Activated CD4-positive, alpha-beta T cell treated with anti-CD3 and anti-CD28 coated beads, Interleukin-2, amount 10 ng/mL, durations not matched to agents 24 days and 14 days (primary cell): ENCODE data around the gene KATNB1. TPM values are rescaled to one million over a fixed set of nuclear protein-coding genes. Genes with fewer than 3 reads are reported as not detected.

Source experiments
- DNase-seq: peaks from one replicate; pipeline ENCODE4 v3.0.0; 2022
- H3K27ac Mint-ChIP-seq: one replicate; pipeline ENCODE4 v1.8.0; 2022; ENCODE audit warnings: mild to moderate bottlenecking, mixed read lengths
- H3K27me3 Mint-ChIP-seq: one replicate; pipeline ENCODE4 v1.8.0; 2022; ENCODE audit warnings: mixed read lengths
- H3K36me3 Mint-ChIP-seq: one replicate; pipeline ENCODE4 v1.8.0; 2022; ENCODE audit warnings: low read depth, mild to moderate bottlenecking, mixed read lengths
- H3K4me1 Mint-ChIP-seq: one replicate; pipeline ENCODE4 v1.8.0; 2021; ENCODE audit warnings: mixed read lengths
- H3K4me3 Mint-ChIP-seq: one replicate; pipeline ENCODE4 v1.8.0; 2022; ENCODE audit warnings: mild to moderate bottlenecking, moderate library complexity, mixed read lengths
- H3K9me3 Mint-ChIP-seq: one replicate; pipeline ENCODE4 v1.8.0; 2021; ENCODE audit warnings: mixed read lengths
- intact Hi-C: fragments of 100-400 bp; cut with micrococcal nuclease; formaldehyde crosslinking; loops from one replicate; pipeline ENCODE4 v1.15.1; 2023
- total RNA-seq: library from RNA; stranded (reverse); gene quantifications from 2 replicates; pipeline ENCODE4 v1.2.3, GENCODE V29; 2022

Gene KATNB1
- total RNA-seq, 1 donor from 2014 or later = 45.0 TPM

- Mint-ChIP-seq H3K36me3 (peaks cover 7% of the 10 kb centered on the region), H3K9me3 (no peaks in the 10 kb centered on the region)
- intact Hi-C loops = no loop called here
Measured at GRCh38 chr16:57747996-57748395, 12.4 kb downstream of the KATNB1 start.

GRCh38 chr16:57748596-57748995 lies 13.0 kb downstream of the KATNB1 start:
- Mint-ChIP-seq H3K27ac (no peak overlapping the region), H3K4me3 (no peak overlapping the region), H3K4me1 (no peaks in the 10 kb centered on the region), H3K9me3 (no peaks in the 10 kb centered on the region), H3K36me3 (peaks cover 6% of the 10 kb centered on the region), H3K27me3 (no peaks in the 10 kb centered on the region)
- no peak for DNase-seq
- intact Hi-C loops = no loop called here

More at GRCh38 chr16:57747996-57748395, 12.4 kb downstream of the KATNB1 start:
- Mint-ChIP-seq H3K27ac (no peak overlapping the region), H3K4me3 (no peak overlapping the region), H3K27me3 (no peaks in the 10 kb centered on the region), H3K4me1 (no peaks in the 10 kb centered on the region)
- DNase-seq = no peak

GRCh38 chr16:57749101-57749692 lies 13.6 kb downstream of the KATNB1 start:
- H3K9me3 Mint-ChIP-seq = no peaks in the 10 kb centered on the region
- intact Hi-C loops = no loop called here
- H3K27ac Mint-ChIP-seq = no peak overlapping the region
- no peaks in the 10 kb centered on the region for H3K27me3 Mint-ChIP-seq
- peaks cover 7% of the 10 kb centered on the region for H3K36me3 Mint-ChIP-seq
- no peak for DNase-seq
- no peak overlapping the region for H3K4me3 Mint-ChIP-seq
- H3K4me1 Mint-ChIP-seq = no peaks in the 10 kb centered on the region

GRCh38 chr16:57749856-57750452 lies 14.4 kb downstream of the KATNB1 start:
- Mint-ChIP-seq H3K4me1 (no peaks in the 10 kb centered on the region), H3K36me3 (peaks cover 8% of the 10 kb centered on the region), H3K27ac (no peak overlapping the region), H3K4me3 (no peak overlapping the region), H3K27me3 (no peaks in the 10 kb centered on the region), H3K9me3 (no peaks in the 10 kb centered on the region)
- intact Hi-C loops = loop anchor here (10.0 kb wide), 1 partner anchor 115 kb away; no protein-coding TSS in a partner anchor
- no peak for DNase-seq

GRCh38 chr16:57750796-57751538 lies 15.4 kb downstream of the KATNB1 start:
- H3K27ac Mint-ChIP-seq = no peak overlapping the region
- no peak for DNase-seq
- H3K9me3 Mint-ChIP-seq = no peaks in the 10 kb centered on the region
- H3K4me3 Mint-ChIP-seq = no peak overlapping the region
- no peaks in the 10 kb centered on the region for H3K4me1 Mint-ChIP-seq
- H3K27me3 Mint-ChIP-seq = no peaks in the 10 kb centered on the region
- H3K36me3 Mint-ChIP-seq = peaks cover 9% of the 10 kb centered on the region
- intact Hi-C loops = loop anchor here (10.0 kb wide), 1 partner anchor 114 kb away; no protein-coding TSS in a partner anchor

GRCh38 chr16:57751539-57752202 lies 16.1 kb downstream of the KATNB1 start:
- Mint-ChIP-seq H3K4me3 (no peak overlapping the region), H3K27me3 (no peaks in the 10 kb centered on the region), H3K36me3 (peaks cover 12% of the 10 kb centered on the region), H3K9me3 (no peaks in the 10 kb centered on the region), H3K27ac (no peak overlapping the region), H3K4me1 (no peaks in the 10 kb centered on the region)
- intact Hi-C loops = loop anchor here (10.0 kb wide), 1 partner anchor 113 kb away; no protein-coding TSS in a partner anchor
- no peak for DNase-seq

GRCh38 chr16:57752203-57752580 lies 16.6 kb downstream of the KATNB1 start:
- Mint-ChIP-seq H3K36me3 (peaks cover 12% of the 10 kb centered on the region), H3K27ac (no peak overlapping the region), H3K9me3 (no peaks in the 10 kb centered on the region), H3K4me1 (no peaks in the 10 kb centered on the region), H3K4me3 (no peak overlapping the region), H3K27me3 (no peaks in the 10 kb centered on the region)
- no peak for DNase-seq
- intact Hi-C loops = loop anchor here (10.0 kb wide), 1 partner anchor 113 kb away; no protein-coding TSS in a partner anchor

- H3K9me3 Mint-ChIP-seq = no peaks in the 10 kb centered on the region
- intact Hi-C loops = loop anchor here (10.0 kb wide), 1 partner anchor 112 kb away; no protein-coding TSS in a partner anchor
- no peak for DNase-seq
- no peak overlapping the region for H3K27ac Mint-ChIP-seq
- H3K4me3 Mint-ChIP-seq = no peak overlapping the region
- H3K36me3 Mint-ChIP-seq = peaks cover 12% of the 10 kb centered on the region
- no peaks in the 10 kb centered on the region for H3K4me1 Mint-ChIP-seq
- no peaks in the 10 kb centered on the region for H3K27me3 Mint-ChIP-seq
Measured at GRCh38 chr16:57752581-57753447, 17.2 kb downstream of the KATNB1 start.

GRCh38 chr16:57753448-57754353 lies 18.1 kb downstream of the KATNB1 start:
- intact Hi-C loops = loop anchor here (10.0 kb wide), 1 partner anchor 111 kb away; no protein-coding TSS in a partner anchor
- no peak overlapping the region for H3K4me3 Mint-ChIP-seq
- peaks cover 12% of the 10 kb centered on the region for H3K36me3 Mint-ChIP-seq
- no peaks in the 10 kb centered on the region for H3K27me3 Mint-ChIP-seq
- DNase-seq = no peak
- no peaks in the 10 kb centered on the region for H3K4me1 Mint-ChIP-seq
- no peak overlapping the region for H3K27ac Mint-ChIP-seq
- no peaks in the 10 kb centered on the region for H3K9me3 Mint-ChIP-seq

GRCh38 chr16:57754354-57755060 lies 18.9 kb downstream of the KATNB1 start:
- Mint-ChIP-seq H3K27me3 (no peaks in the 10 kb centered on the region), H3K4me1 (no peaks in the 10 kb centered on the region), H3K36me3 (peaks cover 12% of the 10 kb centered on the region), H3K4me3 (no peak overlapping the region), H3K9me3 (no peaks in the 10 kb centered on the region), H3K27ac (no peak overlapping the region)
- no peak for DNase-seq
- intact Hi-C loops = loop anchor here (10.0 kb wide), 1 partner anchor 110 kb away; no protein-coding TSS in a partner anchor

GRCh38 chr16:57755061-57755684 lies 19.6 kb downstream of the KATNB1 start:
- no peak overlapping the region for H3K27ac Mint-ChIP-seq
- DNase-seq = no peak
- H3K4me1 Mint-ChIP-seq = no peaks in the 10 kb centered on the region
- H3K27me3 Mint-ChIP-seq = no peaks in the 10 kb centered on the region
- intact Hi-C loops = loop anchor here (10.0 kb wide), 1 partner anchor 110 kb away; no protein-coding TSS in a partner anchor
- no peaks in the 10 kb centered on the region for H3K9me3 Mint-ChIP-seq
- no peak overlapping the region for H3K4me3 Mint-ChIP-seq
- peaks cover 12% of the 10 kb centered on the region for H3K36me3 Mint-ChIP-seq
